Stimulated activated CD4-positive, alpha-beta T cell treated with anti-CD3 and anti-CD28 coated beads, Interleukin-2, amount 100 ng/mL, for 4 hours (primary cell): Measurements from ENCODE around the gene APLNR.

Source experiments
- DNase-seq: peaks from one replicate; pipeline ENCODE4 v3.0.0-alpha.2; 2020; ENCODE audit warnings: low read depth

APLNR gene

GRCh38 chr11:57251491-57252104 lies 14.5 kb upstream of the APLNR start:
- no peak for DNase-seq

GRCh38 chr11:57251037-57251436 lies 14.0 kb upstream of the APLNR start:
- no peak for DNase-seq

DNA sequence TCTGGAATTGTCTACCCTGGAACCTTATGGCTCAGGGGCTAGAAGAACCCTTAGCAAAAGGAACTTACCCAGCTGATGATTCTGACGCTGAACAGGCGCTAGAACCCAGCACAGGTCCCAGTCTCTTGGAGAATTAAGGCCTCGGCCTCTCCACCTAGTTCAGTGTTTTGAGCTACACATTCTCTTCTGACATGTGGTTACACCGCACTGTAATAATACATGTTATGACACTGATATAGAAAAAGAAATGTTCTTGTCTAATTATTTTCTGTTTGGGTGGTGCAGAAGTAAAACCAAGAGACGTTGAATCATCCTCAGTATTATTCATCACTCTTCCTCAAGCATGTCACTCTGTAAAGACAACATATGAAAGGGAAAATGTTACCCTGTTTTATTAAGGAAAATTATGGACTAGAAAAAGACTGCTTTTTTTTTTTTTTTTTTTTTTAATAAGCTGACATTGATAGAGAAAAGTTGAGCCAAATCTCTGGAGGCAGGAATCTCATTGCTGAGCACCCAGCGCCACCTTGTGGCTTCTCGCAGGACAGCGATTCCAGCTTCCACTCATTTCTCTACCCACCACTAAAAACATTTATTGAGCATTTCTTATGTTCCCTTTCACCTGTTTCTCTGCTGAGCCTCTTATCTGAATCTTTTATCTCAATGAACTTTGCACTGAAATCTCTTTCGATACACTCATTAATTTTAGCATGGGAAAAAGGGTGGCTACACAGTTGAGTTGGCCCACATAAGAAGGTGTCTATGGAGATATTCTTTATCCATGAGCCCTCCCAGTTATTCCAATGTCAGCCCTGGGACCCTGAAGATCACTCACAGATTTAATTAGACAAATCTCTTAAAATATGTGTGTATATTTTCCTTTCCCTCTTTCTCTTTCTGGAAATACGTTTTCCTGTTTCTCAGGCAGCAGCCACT lies 12.6 kb upstream of the APLNR start:
- DNase-seq = peak; percentile 9

GRCh38 chr11:57248780-57249383 lies 11.8 kb upstream of the APLNR start:
- no peak for DNase-seq

DNA sequence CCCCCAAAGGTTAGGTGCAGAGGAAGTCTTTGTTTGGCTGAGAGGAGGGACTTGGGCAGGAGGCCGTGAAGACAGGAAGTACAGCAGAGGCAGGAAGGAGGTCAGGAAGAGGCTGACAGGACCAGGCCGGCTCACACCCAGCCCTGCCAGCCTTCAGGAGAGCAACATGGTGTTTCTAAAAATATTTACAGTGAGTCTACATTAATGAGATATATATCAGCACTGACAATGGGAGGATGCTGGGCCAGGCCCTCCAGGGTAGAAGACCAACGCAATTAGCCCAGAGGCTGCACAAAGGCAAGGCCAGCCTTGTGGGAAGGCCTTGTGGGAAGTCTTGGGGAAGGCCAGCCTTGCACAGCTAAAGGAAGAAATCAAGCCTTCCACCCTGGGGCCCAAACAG lies 7.9 kb upstream of the APLNR start:
- no peak for DNase-seq

DNA sequence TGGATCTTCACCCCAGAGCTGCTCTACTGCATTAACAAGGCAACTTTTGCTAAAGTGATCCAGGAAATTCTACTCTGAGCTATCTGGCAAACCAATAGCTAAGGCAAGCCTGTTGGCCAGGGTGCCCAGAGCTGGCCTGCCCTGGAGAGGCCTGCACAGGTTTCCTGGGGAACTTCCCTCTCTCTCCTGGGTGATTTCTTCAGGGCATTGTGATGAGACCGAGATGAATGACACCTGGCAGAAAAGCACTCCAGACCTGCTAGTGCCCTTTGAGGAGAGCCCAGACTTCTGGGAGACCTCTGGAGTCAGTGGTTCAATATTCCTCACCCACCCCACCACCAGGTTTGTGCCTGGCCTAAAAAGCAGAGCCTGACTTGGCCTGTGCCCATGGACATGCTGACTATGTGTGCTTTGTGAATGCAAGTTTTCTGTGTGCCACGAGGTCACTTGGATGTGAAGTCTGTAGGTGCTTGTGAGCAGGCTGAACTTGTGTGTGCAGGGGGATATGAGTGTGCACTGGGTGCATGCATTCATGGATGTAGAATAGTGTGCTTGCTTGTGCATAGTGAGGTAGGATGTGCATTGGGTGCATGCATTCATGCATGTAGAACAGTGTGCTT lies 4.4 kb upstream of the APLNR start:
- DNase-seq = no peak

- no peak for DNase-seq
These were observed 3.7 kb upstream of the APLNR start for GRCh38 chr11:57240757-57241156.

DNA sequence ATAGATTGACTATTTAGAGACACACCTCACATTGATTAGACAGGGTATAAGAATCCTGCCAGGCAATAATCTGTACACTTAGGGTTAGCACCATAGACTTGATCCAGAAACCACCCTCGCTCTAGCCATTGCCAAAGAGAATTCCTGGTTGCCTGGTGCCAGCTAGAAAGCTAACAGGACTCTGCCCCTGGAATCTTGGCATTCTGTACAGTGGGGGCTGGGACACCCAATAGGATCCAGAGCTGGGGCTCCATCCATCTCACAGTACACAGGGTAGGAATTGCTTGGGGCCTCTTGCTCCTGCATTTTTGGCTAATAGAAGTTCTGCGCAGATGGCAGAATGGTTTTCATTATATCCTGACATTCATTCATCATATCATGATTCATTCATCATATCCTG lies 3.0 kb upstream of the APLNR start:
- no peak for DNase-seq

DNA sequence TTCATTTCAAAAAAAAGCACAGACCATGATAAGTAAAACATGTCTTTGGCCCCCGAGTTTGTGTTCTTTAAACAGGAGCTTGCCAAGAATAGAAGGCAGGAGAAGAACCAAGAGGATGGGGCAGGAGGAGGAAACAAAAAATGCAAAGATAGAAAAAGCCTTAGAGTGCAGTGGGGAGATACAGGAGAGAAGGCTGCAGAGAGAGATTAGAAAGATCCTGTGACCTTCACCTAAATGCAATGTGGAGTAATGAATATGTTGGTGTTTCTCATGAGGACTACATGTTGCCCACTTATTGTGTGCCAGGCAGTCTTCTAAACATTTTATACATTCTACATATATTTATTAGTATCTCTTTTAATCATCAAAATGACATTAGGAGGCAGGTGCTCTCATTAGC lies 2.3 kb upstream of the APLNR start:
- no peak for DNase-seq

DNA sequence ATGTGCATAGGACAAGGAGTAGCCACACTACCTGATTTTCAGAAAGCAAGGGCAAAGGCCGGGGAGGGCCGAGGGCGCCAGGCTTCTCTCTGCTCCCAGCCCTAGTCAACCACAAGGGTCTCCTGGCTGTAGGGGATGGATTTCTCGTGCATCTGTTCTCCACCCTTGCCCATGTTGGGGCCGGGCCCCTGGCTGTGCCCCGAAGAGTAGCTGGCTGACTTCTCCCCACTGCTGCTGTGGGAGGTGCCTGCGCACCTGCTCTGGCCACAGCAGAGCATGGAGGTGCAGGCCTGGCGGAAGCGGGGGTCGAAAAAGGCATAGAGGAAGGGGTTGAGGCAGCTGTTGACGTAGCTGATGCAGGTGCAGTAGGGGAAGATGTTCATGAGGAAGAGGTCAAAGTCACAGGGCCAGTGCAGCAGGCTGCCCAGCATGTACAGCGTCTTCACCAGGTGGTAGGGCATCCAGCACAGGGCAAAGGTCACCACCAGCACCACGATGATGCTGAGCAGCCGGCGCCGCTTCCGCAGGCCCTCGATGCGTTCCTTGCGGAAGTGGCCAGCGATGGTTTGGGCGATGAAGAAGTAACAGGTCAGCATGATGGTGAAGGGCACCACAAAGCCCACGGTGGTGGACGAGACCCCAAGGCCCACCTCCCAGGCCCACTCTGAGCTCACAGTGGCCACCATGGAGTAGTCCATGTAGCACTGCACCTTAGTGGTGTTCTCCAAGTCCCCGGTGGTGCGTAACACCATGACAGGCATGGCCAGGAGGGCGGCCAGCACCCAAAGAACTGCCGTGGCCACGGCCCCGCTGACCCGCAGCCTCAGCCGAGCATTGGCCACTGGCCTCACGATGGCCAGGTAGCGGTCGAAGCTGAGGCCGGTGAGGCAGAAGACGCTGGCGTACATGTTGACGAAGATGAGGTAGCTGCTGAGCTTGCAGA lies 1.0 kb downstream of the APLNR start:
- no peak for DNase-seq

GRCh38 chr11:57233702-57234101 lies 3.3 kb downstream of the APLNR start:
- DNase-seq = no peak

GRCh38 chr11:57231539-57232253 lies 5.4 kb downstream of the APLNR start:
- no peak for DNase-seq

GRCh38 chr11:57230791-57231538 lies 6.1 kb downstream of the APLNR start:
- DNase-seq = no peak

DNA sequence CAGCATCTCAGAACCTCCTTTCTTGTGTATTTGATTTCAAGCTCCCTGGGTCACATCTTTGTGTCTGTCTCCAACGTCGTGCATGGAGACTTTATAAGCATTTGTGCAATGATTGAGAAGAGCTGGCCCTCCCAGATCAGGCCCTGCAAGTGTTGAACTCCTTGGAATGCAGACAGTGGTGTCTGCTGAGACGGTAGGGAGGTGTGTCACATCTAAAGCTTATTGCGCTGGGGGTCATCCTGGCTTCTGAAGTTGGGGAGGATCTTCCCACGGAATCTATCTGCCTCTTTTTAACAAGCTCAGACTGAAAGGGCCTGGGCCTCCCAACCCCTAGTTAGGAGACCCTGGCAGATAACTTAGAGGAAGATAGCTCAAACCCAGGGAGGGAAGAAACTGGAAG lies 6.7 kb downstream of the APLNR start:
- DNase-seq = no peak

GRCh38 chr11:57228600-57228999 lies 8.4 kb downstream of the APLNR start:
- no peak for DNase-seq

- no peak for DNase-seq
These were observed 12.5 kb downstream of the APLNR start for GRCh38 chr11:57224537-57224936.

DNA sequence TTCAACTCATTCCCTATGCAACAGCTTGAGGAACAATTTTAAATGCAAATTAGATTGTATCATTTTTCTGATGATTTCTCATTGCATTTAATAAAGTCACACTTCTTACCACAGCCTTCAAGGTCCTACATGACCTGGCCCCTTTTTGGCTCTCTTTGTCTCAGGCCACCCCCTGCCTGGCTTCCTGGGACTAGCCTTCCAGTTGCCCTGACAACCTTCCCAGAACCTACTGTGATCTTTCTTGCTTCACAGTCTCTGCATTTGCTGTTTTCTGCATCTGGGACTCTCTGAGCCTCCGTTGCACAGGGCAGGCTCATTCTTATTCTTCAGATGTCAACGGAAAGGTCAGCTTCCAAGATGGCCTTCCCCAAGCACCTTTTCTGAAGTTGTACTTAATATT lies 12.9 kb downstream of the APLNR start:
- no peak for DNase-seq

GRCh38 chr11:57223601-57224000 lies 13.4 kb downstream of the APLNR start:
- DNase-seq = no peak

- DNase-seq = no peak
These were observed 14.8 kb downstream of the APLNR start for GRCh38 chr11:57222239-57222638.

DNA sequence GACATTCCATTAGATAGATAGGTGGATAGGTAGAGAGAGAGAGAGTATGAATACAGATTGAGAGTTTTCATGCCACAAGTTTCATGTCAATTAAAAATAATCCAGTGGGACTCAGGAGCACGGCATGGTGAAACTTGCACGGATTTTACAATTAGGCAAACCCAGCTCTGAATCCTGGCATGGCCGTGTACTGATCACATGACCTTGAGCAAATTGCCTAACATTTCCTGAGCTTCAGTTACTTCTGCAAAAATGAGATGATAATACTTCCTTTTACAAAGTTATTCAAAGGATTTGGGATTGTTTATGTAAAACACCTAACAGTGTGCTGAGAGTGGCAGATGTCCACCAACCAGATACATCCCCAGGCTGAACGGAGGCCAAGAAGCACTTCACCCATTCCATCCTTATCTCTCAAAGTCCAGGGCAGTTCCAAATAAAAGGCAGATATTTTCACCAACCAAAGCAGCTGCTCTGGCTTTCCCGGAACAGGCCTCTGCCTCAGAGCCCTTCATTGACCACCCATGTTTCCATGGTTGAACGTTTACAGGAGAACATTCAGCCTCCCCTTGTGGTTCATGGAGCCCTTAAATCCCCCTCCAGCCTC lies 17.9 kb downstream of the APLNR start:
- DNase-seq = no peak
